GM23338 (cell line): ENCODE data around the gene RPN2. TPM values are rescaled to one million over a fixed set of nuclear protein-coding genes. Genes with fewer than 3 reads are reported as not detected.

Experiments used
- CTCF ChIP-seq, 2 experiments: fragments of 200-600 bp in 1 of 2; sonication (generic) in 1 of 2; conservative IDR thresholded peaks; 2 replicates each; pipeline versions ENCODE4 v1.5.1 to v1.6.1; 2016 to 2017; ENCODE audit warnings: antibody characterized with exemption in 2 of 2, low read depth in 2 of 2, mild to moderate bottlenecking in 2 of 2, moderate library complexity in 1 of 2
- REST ChIP-seq: IDR thresholded peaks from one replicate; pipeline ENCODE4 v1.6.1; 2018; ENCODE audit warnings: antibody characterized with exemption; ENCODE audit not compliant: unreplicated experiment
- ZNF114 ChIP-seq: fragments of 250-450 bp; sonication (Bioruptor Pico); IDR thresholded peaks from 2 replicates; pipeline ENCODE4 v1.5.0; 2020; ENCODE audit warnings: mild to moderate bottlenecking, moderate library complexity
- ZNF462 ChIP-seq: fragments of 250-450 bp; sonication (Bioruptor Pico); IDR thresholded peaks from 2 replicates; pipeline ENCODE4 v1.5.0; 2020; ENCODE audit warnings: mild to moderate bottlenecking, moderate library complexity
- polyA plus RNA-seq: library from polyadenylated mRNA; unstranded; fragments of >200 nt; fragmentation: Nextera tagmentation; extraction: Ambion mirVana; gene quantifications from 2 replicates; pipeline ENCODE4 v1.2.1, GENCODE V29; 2016
- total RNA-seq: library from RNA; depleted of rRNA; stranded (reverse); fragments of >200 nt; shearing (Covaris generic); gene quantifications from 2 replicates; pipeline ENCODE4 v1.2.3, GENCODE V29; 2014

Gene RPN2
- total and polyA plus RNA-seq, 2 experiments from 2014 or later, result 244 to 302 TPM

GRCh38 chr20:37154684-37155298 lies 24.3 kb upstream of the RPN2 start (continued):
- TF ChIP-seq CTCF (conservative IDR thresholded peaks at IDR 0.05; ENCODE audit: low read depth in 2 of 2) (no peak), ZNF462 (no peak), ZNF114 (CRISPR knock-in tag) (no peak), REST (no peak)
